Activated T-cell treated with anti-CD3 and anti-CD28 coated beads, Interleukin-2, amount 50 U/mL, for 4 hours (primary cell): ENCODE measurements around the gene THSD7A. TPM values are rescaled to one million over a fixed set of nuclear protein-coding genes. Genes with fewer than 3 reads are reported as not detected.

Experiments
- ATAC-seq, 2 donors: fragments of 200-7000 bp; cut with Tn5 transposase; one replicate each; pipeline ENCODE4 v1.10.0; 2021
- DNase-seq: peaks from one replicate; pipeline ENCODE4 v3.0.0-alpha.2; 2020
- H3K27me3 Mint-ChIP-seq: one replicate; pipeline ENCODE4 v1.8.0; 2021; ENCODE audit warnings: low read depth, mixed read lengths
- H3K36me3 Mint-ChIP-seq: one replicate; pipeline ENCODE4 v1.8.0; 2022; ENCODE audit warnings: mixed read lengths; ENCODE audit not compliant: insufficient read depth
- H3K4me1 Mint-ChIP-seq: one replicate; pipeline ENCODE4 v1.8.0; 2021; ENCODE audit warnings: low read depth, mixed read lengths
- H3K4me3 Mint-ChIP-seq: one replicate; pipeline ENCODE4 v1.8.0; 2021; ENCODE audit warnings: mild to moderate bottlenecking, moderate library complexity, mixed read lengths
- H3K9me3 Mint-ChIP-seq: one replicate; pipeline ENCODE4 v1.8.0; 2021; ENCODE audit warnings: mixed read lengths
- total RNA-seq, 3 donors: library from RNA; stranded (reverse); gene quantifications; one replicate each; pipeline ENCODE4 v1.2.1, GENCODE V29; 2021

THSD7A gene
- total RNA-seq, 3 donors from 2014 or later, result not detected

- H3K9me3 Mint-ChIP-seq, result peaks cover 5% of the 10 kb centered on the region
- DNase-seq, result no peak
Observed at GRCh38 chr7:11604505-11604904, 227.5 kb downstream of the THSD7A start.

GRCh38 chr7:11601761-11602160 lies 230.2 kb downstream of the THSD7A start:
- no peaks in the 10 kb centered on the region for H3K27me3 Mint-ChIP-seq
- no peak overlapping the region for H3K4me3 Mint-ChIP-seq
- no peak for ATAC-seq
- no peaks in the 10 kb centered on the region for H3K36me3 Mint-ChIP-seq
- peaks cover 5% of the 10 kb centered on the region for H3K9me3 Mint-ChIP-seq
- H3K4me1 Mint-ChIP-seq, result no peaks in the 10 kb centered on the region
- no peak for DNase-seq

More at GRCh38 chr7:11604505-11604904, 227.5 kb downstream of the THSD7A start:
- Mint-ChIP-seq H3K4me3 (no peak overlapping the region), H3K36me3 (no peaks in the 10 kb centered on the region), H3K27me3 (no peaks in the 10 kb centered on the region), H3K4me1 (no peaks in the 10 kb centered on the region)
- no peak for ATAC-seq

- DNase-seq (no peak), ATAC-seq (no peak)
- no peak overlapping the region for H3K4me3 Mint-ChIP-seq
- H3K9me3 Mint-ChIP-seq, result peaks cover 3% of the 10 kb centered on the region
- no peaks in the 10 kb centered on the region for H3K27me3 Mint-ChIP-seq
- no peaks in the 10 kb centered on the region for H3K36me3 Mint-ChIP-seq
- no peaks in the 10 kb centered on the region for H3K4me1 Mint-ChIP-seq
Observed at GRCh38 chr7:11593322-11593721, 238.7 kb downstream of the THSD7A start.

GRCh38 chr7:11592699-11593098 lies 239.3 kb downstream of the THSD7A start:
- Mint-ChIP-seq H3K4me3 (no peak overlapping the region), H3K9me3 (peaks cover 3% of the 10 kb centered on the region), H3K36me3 (no peaks in the 10 kb centered on the region), H3K4me1 (no peaks in the 10 kb centered on the region), H3K27me3 (no peaks in the 10 kb centered on the region)
- no peak for ATAC-seq
- DNase-seq, result no peak

GRCh38 chr7:11591943-11592342 lies 240.1 kb downstream of the THSD7A start:
- DNase-seq (no peak), ATAC-seq (no peak)
- Mint-ChIP-seq H3K9me3 (peaks cover 3% of the 10 kb centered on the region), H3K27me3 (no peaks in the 10 kb centered on the region), H3K4me3 (no peak overlapping the region), H3K36me3 (no peaks in the 10 kb centered on the region), H3K4me1 (no peaks in the 10 kb centered on the region)

- DNase-seq (no peak), ATAC-seq (no peak)
- Mint-ChIP-seq H3K27me3 (no peaks in the 10 kb centered on the region), H3K4me1 (no peaks in the 10 kb centered on the region), H3K9me3 (peaks cover 3% of the 10 kb centered on the region), H3K4me3 (no peak overlapping the region), H3K36me3 (no peaks in the 10 kb centered on the region)
Observed at GRCh38 chr7:11591055-11591633, 240.9 kb downstream of the THSD7A start.

GRCh38 chr7:11589251-11589650 lies 242.7 kb downstream of the THSD7A start:
- no peak for ATAC-seq
- no peak for DNase-seq
- no peak overlapping the region for H3K4me3 Mint-ChIP-seq
- H3K36me3 Mint-ChIP-seq, result no peaks in the 10 kb centered on the region
- no peaks in the 10 kb centered on the region for H3K27me3 Mint-ChIP-seq
- H3K4me1 Mint-ChIP-seq, result no peaks in the 10 kb centered on the region
- peaks cover 3% of the 10 kb centered on the region for H3K9me3 Mint-ChIP-seq

- H3K9me3 Mint-ChIP-seq, result peaks cover 3% of the 10 kb centered on the region
- DNase-seq, result no peak
- ATAC-seq, result no peak
- no peaks in the 10 kb centered on the region for H3K4me1 Mint-ChIP-seq
- H3K36me3 Mint-ChIP-seq, result no peaks in the 10 kb centered on the region
- H3K27me3 Mint-ChIP-seq, result no peaks in the 10 kb centered on the region
- H3K4me3 Mint-ChIP-seq, result no peak overlapping the region
Observed at GRCh38 chr7:11587814-11588213, 244.2 kb downstream of the THSD7A start.

- Mint-ChIP-seq H3K4me1 (no peaks in the 10 kb centered on the region), H3K36me3 (no peaks in the 10 kb centered on the region), H3K4me3 (no peak overlapping the region), H3K9me3 (peaks cover 3% of the 10 kb centered on the region), H3K27me3 (no peaks in the 10 kb centered on the region)
- DNase-seq (no peak), ATAC-seq (no peak)
Observed at GRCh38 chr7:11587048-11587447, 244.9 kb downstream of the THSD7A start.

GRCh38 chr7:11584406-11585031 lies 247.5 kb downstream of the THSD7A start:
- H3K27me3 Mint-ChIP-seq, result no peaks in the 10 kb centered on the region
- ATAC-seq (no peak), DNase-seq (no peak)
- H3K4me3 Mint-ChIP-seq, result no peak overlapping the region
- peaks cover 3% of the 10 kb centered on the region for H3K9me3 Mint-ChIP-seq
- H3K36me3 Mint-ChIP-seq, result no peaks in the 10 kb centered on the region
- no peaks in the 10 kb centered on the region for H3K4me1 Mint-ChIP-seq

- no peaks in the 10 kb centered on the region for H3K9me3 Mint-ChIP-seq
- no peak overlapping the region for H3K4me3 Mint-ChIP-seq
- H3K4me1 Mint-ChIP-seq, result no peaks in the 10 kb centered on the region
- no peak for DNase-seq
- H3K27me3 Mint-ChIP-seq, result no peaks in the 10 kb centered on the region
- H3K36me3 Mint-ChIP-seq, result no peaks in the 10 kb centered on the region
- no peak for ATAC-seq
Observed at GRCh38 chr7:11579141-11579540, 252.9 kb downstream of the THSD7A start.

GRCh38 chr7:11576310-11576709 lies 255.7 kb downstream of the THSD7A start:
- Mint-ChIP-seq H3K4me1 (no peaks in the 10 kb centered on the region), H3K36me3 (no peaks in the 10 kb centered on the region), H3K4me3 (no peak overlapping the region), H3K9me3 (no peaks in the 10 kb centered on the region), H3K27me3 (no peaks in the 10 kb centered on the region)
- no peak for DNase-seq
- ATAC-seq, result no peak

GRCh38 chr7:11573128-11573750 lies 258.8 kb downstream of the THSD7A start:
- ATAC-seq (no peak), DNase-seq (no peak)
- H3K36me3 Mint-ChIP-seq, result no peaks in the 10 kb centered on the region
- H3K4me1 Mint-ChIP-seq, result no peaks in the 10 kb centered on the region
- no peak overlapping the region for H3K4me3 Mint-ChIP-seq
- no peaks in the 10 kb centered on the region for H3K27me3 Mint-ChIP-seq
- H3K9me3 Mint-ChIP-seq, result no peaks in the 10 kb centered on the region

GRCh38 chr7:11570922-11571550 lies 261.0 kb downstream of the THSD7A start:
- no peaks in the 10 kb centered on the region for H3K4me1 Mint-ChIP-seq
- no peaks in the 10 kb centered on the region for H3K27me3 Mint-ChIP-seq
- no peaks in the 10 kb centered on the region for H3K36me3 Mint-ChIP-seq
- no peak overlapping the region for H3K4me3 Mint-ChIP-seq
- H3K9me3 Mint-ChIP-seq, result no peaks in the 10 kb centered on the region
- ATAC-seq (no peak), DNase-seq (no peak)

- no peaks in the 10 kb centered on the region for H3K9me3 Mint-ChIP-seq
- no peaks in the 10 kb centered on the region for H3K4me1 Mint-ChIP-seq
Observed at GRCh38 chr7:11570205-11570604, 261.8 kb downstream of the THSD7A start.

More at GRCh38 chr7:11570205-11570604, 261.8 kb downstream of the THSD7A start:
- Mint-ChIP-seq H3K36me3 (no peaks in the 10 kb centered on the region), H3K27me3 (no peaks in the 10 kb centered on the region), H3K4me3 (no peak overlapping the region)
- DNase-seq, result no peak
- no peak for ATAC-seq
